IMR-90 (cell line): ENCODE results near the gene SAP30BP. TPM values are rescaled to one million over a fixed set of nuclear protein-coding genes. Genes with fewer than 3 reads are reported as not detected.

Experiments used
- ATAC-seq: fragments of 200-7000 bp; cut with Tn5 transposase; 2 replicates; pipeline ENCODE4 v1.9.1; 2020; ENCODE audit warnings: low read depth, mild to moderate bottlenecking, moderate library complexity
- BruUV-seq: library from RNA; stranded (reverse); fragments of 400-500 nt; replicated peaks from 2 replicates; lab custom pipeline; 2021; lab: Mats Ljungman, UMichigan
- CTCF ChIA-PET: fragments of 300-600 bp; formaldehyde crosslinking; extraction: SDS; loops from one replicate; lab custom pipeline; 2021; ENCODE audit warnings: antibody characterized with exemption; lab: Yijun Ruan, JAX
- POLR2A ChIA-PET: fragments of 300-600 bp; sonication (Branson Sonifier 250); formaldehyde crosslinking; loops from one replicate; lab custom pipeline; 2022; ENCODE audit warnings: antibody characterized with exemption; ENCODE audit not compliant: unreplicated experiment; lab: Charles Lee
- DNase-seq: peaks from one replicate; pipeline ENCODE4 v3.0.0; 2013
- H2AFZ ChIP-seq: replicated peaks from 2 replicates; pipeline ENCODE3; 2013; ENCODE audit warnings: low read length, mild to moderate bottlenecking; ENCODE audit not compliant: poor library complexity
- H2AK5ac ChIP-seq: 2 replicates; pipeline ENCODE4 v1.6.1; 2013; ENCODE audit warnings: low read depth, low read length, inconsistent platforms
- H2AK9ac ChIP-seq: replicated peaks from 2 replicates; pipeline ENCODE3; 2013; ENCODE audit warnings: mild to moderate bottlenecking, low read depth, low read length, moderate library complexity; ENCODE audit not compliant: poor library complexity
- H2BK120ac ChIP-seq: 2 replicates; pipeline ENCODE4 v1.6.1; 2013; ENCODE audit warnings: low read depth, low read length, inconsistent platforms
- H2BK15ac ChIP-seq: 3 replicates; pipeline ENCODE4 v1.6.1; 2013; ENCODE audit warnings: low read depth, low read length, inconsistent platforms
- H2BK20ac ChIP-seq: 2 replicates; pipeline ENCODE4 v1.6.1; 2013; ENCODE audit warnings: low read depth, mild to moderate bottlenecking, inconsistent platforms, low read length, moderate library complexity
- H2BK5ac ChIP-seq: 2 replicates; pipeline ENCODE4 v1.6.1; 2013; ENCODE audit warnings: mild to moderate bottlenecking, low read depth, low read length, inconsistent platforms; ENCODE audit not compliant: poor library complexity, severe bottlenecking
- H3K14ac ChIP-seq: replicated peaks from 2 replicates; pipeline ENCODE4 v1.6.1; 2013; ENCODE audit warnings: low read depth, low read length, inconsistent platforms
- H3K18ac ChIP-seq: 2 replicates; pipeline ENCODE4 v1.6.1; 2013; ENCODE audit warnings: low read depth, low read length, control low read depth
- H3K23ac ChIP-seq: 2 replicates; pipeline ENCODE4 v1.6.1; 2013; ENCODE audit warnings: low read depth, low read length, inconsistent platforms
- H3K27ac ChIP-seq: 2 replicates; pipeline ENCODE4 v1.5.1; 2013; ENCODE audit warnings: mild to moderate bottlenecking, control low read depth, low read length; ENCODE audit not compliant: insufficient read depth
- H3K27me3 ChIP-seq: 2 replicates; pipeline ENCODE4 v1.6.1; 2013; ENCODE audit warnings: low read length; ENCODE audit not compliant: control insufficient read depth, insufficient read depth
- H3K36me3 ChIP-seq: 2 replicates; pipeline ENCODE4 v1.6.1; 2013; ENCODE audit warnings: low read length, mixed read lengths; ENCODE audit not compliant: control insufficient read depth, insufficient read depth
- H3K4ac ChIP-seq: 2 replicates; pipeline ENCODE4 v1.6.1; 2013; ENCODE audit warnings: low read depth, low read length, inconsistent platforms
- H3K4me1 ChIP-seq: 2 replicates; pipeline ENCODE4 v1.6.1; 2013; ENCODE audit warnings: low read length, mixed read lengths; ENCODE audit not compliant: control insufficient read depth, insufficient read depth
- H3K4me2 ChIP-seq: 2 replicates; pipeline ENCODE4 v1.6.1; 2013; ENCODE audit warnings: low read depth, mild to moderate bottlenecking, control low read depth, low read length, moderate library complexity
- H3K4me3 ChIP-seq: 2 replicates; pipeline ENCODE4 v1.5.1; 2013; ENCODE audit warnings: low read depth, mild to moderate bottlenecking, control low read depth, low read length, moderate library complexity; ENCODE audit not compliant: insufficient read depth
- H3K56ac ChIP-seq: 2 replicates; pipeline ENCODE4 v1.6.1; 2013; ENCODE audit warnings: low read length, inconsistent platforms; ENCODE audit not compliant: insufficient read depth; ENCODE audit errors: extremely low read depth
- H3K79me1 ChIP-seq, 2 experiments: 2 replicates each; pipeline ENCODE4 v1.6.1; 2013; ENCODE audit warnings: low read length in 2 of 2, inconsistent platforms in 1 of 2, low read depth in 1 of 2
- H3K9ac ChIP-seq: 2 replicates; pipeline ENCODE4 v1.6.1; 2013; ENCODE audit warnings: low read depth, low read length, control low read depth
- H3K9me1 ChIP-seq: 2 replicates; pipeline ENCODE4 v1.6.1; 2013; ENCODE audit warnings: low read length, inconsistent platforms; ENCODE audit not compliant: insufficient read depth
- H3K9me3 ChIP-seq: 2 replicates; pipeline ENCODE4 v1.6.1; 2013; ENCODE audit warnings: low read length; ENCODE audit not compliant: control insufficient read depth, insufficient read depth
- H4K20me1 ChIP-seq: 2 replicates; pipeline ENCODE4 v1.6.1; 2013; ENCODE audit warnings: low read length, inconsistent platforms; ENCODE audit not compliant: insufficient read depth
- H4K5ac ChIP-seq: 2 replicates; pipeline ENCODE4 v1.6.1; 2013; ENCODE audit warnings: mild to moderate bottlenecking, low read depth, low read length, control low read depth
- H4K8ac ChIP-seq, 2 experiments: 2 replicates each; pipeline ENCODE4 v1.6.1; 2013; ENCODE audit warnings: low read depth in 2 of 2, low read length in 2 of 2, control low read depth in 1 of 2, inconsistent platforms in 1 of 2
- H4K91ac ChIP-seq: 2 replicates; pipeline ENCODE4 v1.6.1; 2013; ENCODE audit warnings: low read depth, low read length, inconsistent platforms; ENCODE audit not compliant: insufficient read depth
- BHLHE40 ChIP-seq: fragments of 150-350 bp; IDR thresholded peaks from 2 replicates; pipeline ENCODE4 v1.6.1; 2016; ENCODE audit warnings: mild to moderate bottlenecking, low read depth, low read length
- CEBPB ChIP-seq: IDR thresholded peaks from 2 replicates; pipeline ENCODE4 v1.6.1; 2012; ENCODE audit warnings: low read depth, low read length, improper control_type of control experiment
- CHD1 ChIP-seq: IDR thresholded peaks from 2 replicates; pipeline ENCODE4 v1.6.1; 2012; ENCODE audit warnings: low read depth, low read length, improper control_type of control experiment
- FOS ChIP-seq: fragments of 150-350 bp; IDR thresholded peaks from 2 replicates; pipeline ENCODE4 v1.6.1; 2016; ENCODE audit warnings: low read depth, low read length
- MAZ ChIP-seq: IDR thresholded peaks from 2 replicates; pipeline ENCODE4 v1.6.1; 2012; ENCODE audit warnings: low read depth, mild to moderate bottlenecking, low read length, improper control_type of control experiment, moderate library complexity, borderline replicate concordance
- MXI1 ChIP-seq: IDR thresholded peaks from 2 replicates; pipeline ENCODE4 v1.6.1; 2012; ENCODE audit warnings: low read depth, mild to moderate bottlenecking, low read length, moderate library complexity, borderline replicate concordance
- NFE2L2 ChIP-seq: fragments of 150-350 bp; IDR thresholded peaks from 2 replicates; pipeline ENCODE4 v1.6.1; 2016; ENCODE audit warnings: low read depth, mild to moderate bottlenecking, low read length
- POLR2A ChIP-seq: IDR thresholded peaks from 2 replicates; pipeline ENCODE4 v1.6.1; 2012; ENCODE audit warnings: mild to moderate bottlenecking, low read depth, low read length
- RCOR1 ChIP-seq: IDR thresholded peaks from 2 replicates; pipeline ENCODE4 v1.6.1; 2012; ENCODE audit warnings: mild to moderate bottlenecking, low read length, improper control_type of control experiment; ENCODE audit not compliant: insufficient replicate concordance
- RFX5 ChIP-seq: IDR thresholded peaks from 2 replicates; pipeline ENCODE4 v1.8.0; 2012; ENCODE audit warnings: low read depth, mild to moderate bottlenecking, low read length, moderate library complexity
- SMC3 ChIP-seq: fragments of 150-350 bp; IDR thresholded peaks from 2 replicates; pipeline ENCODE4 v1.6.1; 2016; ENCODE audit warnings: low read depth, mild to moderate bottlenecking, antibody characterized with exemption, low read length, moderate library complexity
- USF2 ChIP-seq: fragments of 150-350 bp; IDR thresholded peaks from 2 replicates; pipeline ENCODE4 v1.6.1; 2017; ENCODE audit warnings: mild to moderate bottlenecking, antibody characterized with exemption, low read length, low read depth
- WGBS, 2 experiments: methylation state at CpG; one replicate each; pipeline versions ENCODE4 v1.1.5 to v1.1.7; 2013; ENCODE audit warnings: missing lambda C conversion rate in 2 of 2; ENCODE audit not compliant: insufficient read length in 1 of 2; ENCODE audit errors: extremely low coverage in 2 of 2; 5-methylcytosine and 5-hydroxymethylcytosine counted together
- dilution Hi-C: fragments of 300-500 bp; cut with HindIII; formaldehyde crosslinking; loops from one replicate; pipeline ENCODE4 v1.14.3; 2018; ENCODE audit warnings: low sequenced_read_pairs; ENCODE audit not compliant: unreplicated experiment
- in situ Hi-C: fragments of 300-500 bp; cut with MboI; formaldehyde crosslinking; loops from 3 replicates; pipeline ENCODE4 v1.14.3; 2019; ENCODE audit warnings: low sequenced_read_pairs, inconsistent platforms, mixed read lengths
- intact Hi-C: fragments of 100-400 bp; cut with micrococcal nuclease; formaldehyde crosslinking; loops from 2 replicates; pipeline ENCODE4 v1.10.0; 2022
- polyA plus RNA-seq, 3 experiments: library from polyadenylated mRNA; depleted of rRNA; stranded (reverse); fragments of >200 nt; gene quantifications; 2 replicates each; pipeline ENCODE4 v1.2.3, GENCODE V29; 2012; ENCODE audit warnings: low replicate concordance in 1 of 3
- total RNA-seq: library from RNA; depleted of rRNA; stranded (reverse); fragments of >200 nt; gene quantifications from 2 replicates; pipeline ENCODE4 v1.2.3, GENCODE V29; 2012

Gene SAP30BP
- total and polyA plus RNA-seq, 2 of the 4 experiments (the other 2 are of a cell fraction): 70.4 to 139 TPM

- Histone ChIP-seq H2BK15ac (no peak overlapping the region), H3K23ac (no peak overlapping the region), H3K18ac (no peak overlapping the region), H2BK5ac (no peak overlapping the region), H3K36me3 (peaks cover 11% of the 10 kb centered on the region), H2BK20ac (no peak overlapping the region), H3K4me3 (no peak overlapping the region), H3K14ac (no peak overlapping the region), H2BK120ac (no peak overlapping the region), H4K20me1 (no peaks in the 10 kb centered on the region; the same call in 1 of the 2 replicates), H3K27me3 (no peaks in the 10 kb centered on the region), H2AFZ (no peak overlapping the region), H4K91ac (no peak overlapping the region), H2AK5ac (no peak overlapping the region), H3K4me1 (no peaks in the 10 kb centered on the region), H3K9me1 (no peaks in the 10 kb centered on the region), H3K79me1 (no peaks in the 10 kb centered on the region; a peak in 1 of 4 replicates), H4K5ac (no peak overlapping the region), H3K56ac (no peak overlapping the region), H3K9ac (no peak overlapping the region), H2AK9ac (no peak overlapping the region), H3K9me3 (no peaks in the 10 kb centered on the region), H3K27ac (no peak overlapping the region), H3K4me2 (no peak overlapping the region), H3K4ac (no peak overlapping the region), H4K8ac (no peak overlapping the region)
- CTCF ChIA-PET: interaction anchor here (5.1 kb wide), 1 partner anchor 7 kb away, joined by 30 read pairs; the partner anchor contains the start of gene SMIM5
- POLR2A ChIA-PET: no interaction called here
- ATAC-seq (no peak), DNase-seq (no peak)
- in situ Hi-C loops (no loop called here), intact Hi-C loops (no loop called here), dilution Hi-C loops (no loop called here)
- TF ChIP-seq MAZ (no peak), MXI1 (no peak), CHD1 (no peak), NFE2L2 (no peak), CEBPB (no peak), POLR2A (no peak), SMC3 (no peak), RFX5 (no peak), BHLHE40 (no peak), RCOR1 (no peak), FOS (no peak), USF2 (no peak)
- BruUV-seq: no TSS peak
- WGBS, 2 experiments: 100% methylated on average over 1 of the region's 13 CpGs; no CpG with 5 or more reads in 1 of the 2 experiments
Measured at GRCh38 chr17:75640556-75641119, 26.5 kb upstream of the SAP30BP start.
